Activated CD4-positive, alpha-beta T cell treated with anti-CD3 and anti-CD28 coated beads, Interleukin-2, amount 10 ng/mL, durations not matched to agents 7 days and 5 days (primary cell): ENCODE data around the gene MSLN. TPM values are rescaled to one million over a fixed set of nuclear protein-coding genes. Genes with fewer than 3 reads are reported as not detected.
A peak's percentile ranks its signal among the peaks of the same experiment; 100 is the strongest.

ENCODE experiments used
- CTCF ChIA-PET: fragments of 350-600 bp; sonication (Branson Sonifier 250); formaldehyde crosslinking; loops from one replicate; lab custom pipeline; 2021; ENCODE audit warnings: antibody characterized with exemption; lab: Charles Lee
- POLR2A ChIA-PET: fragments of 350-600 bp; sonication (Branson Sonifier 250); formaldehyde crosslinking; loops from one replicate; lab custom pipeline; 2021; ENCODE audit warnings: antibody characterized with exemption; lab: Charles Lee
- DNase-seq: peaks from one replicate; pipeline ENCODE4 v3.0.0-alpha.2; 2020
- H3K27ac Mint-ChIP-seq: one replicate; pipeline ENCODE4 v1.8.0; 2021; ENCODE audit warnings: mild to moderate bottlenecking, moderate library complexity, mixed read lengths
- H3K27me3 Mint-ChIP-seq: one replicate; pipeline ENCODE4 v1.8.0; 2021; ENCODE audit warnings: mixed read lengths
- H3K36me3 Mint-ChIP-seq: one replicate; pipeline ENCODE4 v1.8.0; 2021; ENCODE audit warnings: low read depth, mixed read lengths
- H3K4me1 Mint-ChIP-seq: one replicate; pipeline ENCODE4 v1.8.0; 2021; ENCODE audit warnings: mixed read lengths
- H3K4me3 Mint-ChIP-seq: one replicate; pipeline ENCODE4 v1.8.0; 2021; ENCODE audit warnings: mild to moderate bottlenecking, moderate library complexity, mixed read lengths
- H3K9me3 Mint-ChIP-seq: one replicate; pipeline ENCODE4 v1.8.0; 2021; ENCODE audit warnings: mixed read lengths
- total RNA-seq, 2 experiments: library from RNA; stranded (reverse); gene quantifications; one replicate each; pipeline ENCODE4 v1.2.3, GENCODE V29; 2021

The MSLN gene
- total RNA-seq, 2 experiments from 2014 or later = not detected

DNA sequence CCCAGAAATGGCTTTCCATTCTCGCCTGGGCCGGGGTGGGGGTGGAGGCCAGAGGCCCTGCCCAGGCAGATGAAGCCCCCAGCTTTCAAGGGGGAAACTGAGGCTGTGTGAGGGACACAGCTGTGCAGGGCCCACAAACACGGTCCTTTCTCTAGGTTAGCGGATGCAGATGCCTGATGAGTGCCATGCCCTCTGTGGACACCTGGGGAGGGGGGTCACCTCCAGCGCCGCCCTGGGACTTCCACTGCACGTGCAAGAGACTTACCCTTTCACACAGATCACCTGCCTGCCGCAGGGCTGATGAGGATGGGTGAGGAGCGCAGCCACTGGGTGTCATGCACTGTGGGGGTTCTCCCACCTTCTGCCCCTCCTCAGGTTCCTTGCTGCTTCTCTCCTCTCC lies 42.1 kb upstream of the MSLN start:
- Mint-ChIP-seq H3K4me3 (no peak overlapping the region), H3K4me1 (peaks cover 17% of the 10 kb centered on the region), H3K27ac (no peak overlapping the region), H3K9me3 (no peaks in the 10 kb centered on the region), H3K27me3 (peaks cover 16% of the 10 kb centered on the region), H3K36me3 (no peaks in the 10 kb centered on the region)
- DNase-seq = no peak
- CTCF ChIA-PET = no interaction called here
- POLR2A ChIA-PET = no interaction called here

DNA sequence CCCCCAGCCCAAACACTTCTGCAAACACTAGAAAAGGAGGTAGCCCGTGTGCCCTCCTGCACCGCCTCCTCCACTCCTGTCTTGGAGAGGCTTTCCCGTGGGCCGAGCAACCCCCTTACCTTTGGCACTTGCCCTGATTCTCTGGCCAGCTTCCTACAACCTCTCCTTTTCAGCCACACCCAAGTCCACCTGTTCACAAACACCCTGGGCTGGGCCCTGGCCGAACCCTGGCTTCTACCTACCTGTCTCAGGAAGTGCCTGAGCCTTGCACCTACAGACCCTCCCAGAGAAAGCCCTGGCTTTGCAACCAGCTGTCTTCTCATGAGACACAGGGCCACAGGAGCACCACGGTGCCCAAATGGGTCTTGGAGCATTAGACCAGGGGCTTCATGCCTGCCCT lies 41.6 kb upstream of the MSLN start:
- Mint-ChIP-seq H3K27me3 (peaks cover 12% of the 10 kb centered on the region), H3K9me3 (no peaks in the 10 kb centered on the region), H3K4me1 (peaks cover 16% of the 10 kb centered on the region), H3K4me3 (no peak overlapping the region), H3K36me3 (no peaks in the 10 kb centered on the region), H3K27ac (no peak overlapping the region)
- DNase-seq = no peak
- ChIA-PET CTCF (interaction anchor here (1.9 kb wide), 1 partner anchor 17 kb away, joined by 9 read pairs; no protein-coding TSS in a partner anchor), POLR2A (no interaction called here)

DNA sequence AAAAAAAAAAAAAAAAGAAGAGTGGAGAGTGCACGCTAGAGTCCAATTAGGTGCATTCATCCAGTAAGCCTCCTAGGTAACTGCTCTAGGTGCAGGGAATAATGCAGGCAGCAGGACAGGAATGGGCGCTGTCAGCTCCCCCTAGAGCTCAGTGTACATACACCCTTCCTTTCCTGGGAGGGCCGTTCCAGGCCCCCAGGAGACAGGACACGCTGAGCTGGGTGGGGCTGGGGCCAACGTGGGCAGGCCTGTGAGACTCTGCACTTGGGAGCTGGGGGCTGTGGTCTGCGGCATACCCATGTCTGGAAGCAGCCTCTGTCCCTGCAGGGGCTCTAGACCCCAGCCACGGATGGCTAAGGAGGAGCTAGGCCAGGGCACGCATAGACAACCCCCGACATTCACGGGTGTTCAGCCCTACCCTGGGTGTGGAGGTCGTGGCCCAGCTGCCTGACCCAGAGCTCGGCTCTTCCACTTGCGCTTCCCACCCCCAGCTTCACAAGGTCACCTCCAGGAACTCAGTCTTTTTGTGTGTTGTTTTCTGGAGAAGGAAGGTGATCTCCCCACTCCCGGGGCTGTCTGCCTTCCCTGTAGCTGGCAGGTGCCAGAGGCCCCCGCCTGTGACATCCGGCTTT lies 40.6 kb upstream of the MSLN start:
- DNase-seq = no peak
- peaks cover 10% of the 10 kb centered on the region for H3K27me3 Mint-ChIP-seq
- peak overlapping the region; percentile 76 for H3K27ac Mint-ChIP-seq
- H3K4me3 Mint-ChIP-seq = peak overlapping the region; percentile 68
- POLR2A ChIA-PET = interaction anchor here (1.0 kb wide), 1 partner anchor 84 kb away, joined by 3 read pairs; the partner anchor contains the start of gene METTL26
- peaks cover 14% of the 10 kb centered on the region for H3K4me1 Mint-ChIP-seq
- H3K9me3 Mint-ChIP-seq = no peaks in the 10 kb centered on the region
- CTCF ChIA-PET = interaction anchor here (0.6 to 2.2 kb wide), 5 partner anchors 8 to 897 kb away, joined by 3 to 9 read pairs (median 5); partner anchors contain the start of gene CIAO3
- no peaks in the 10 kb centered on the region for H3K36me3 Mint-ChIP-seq

DNA sequence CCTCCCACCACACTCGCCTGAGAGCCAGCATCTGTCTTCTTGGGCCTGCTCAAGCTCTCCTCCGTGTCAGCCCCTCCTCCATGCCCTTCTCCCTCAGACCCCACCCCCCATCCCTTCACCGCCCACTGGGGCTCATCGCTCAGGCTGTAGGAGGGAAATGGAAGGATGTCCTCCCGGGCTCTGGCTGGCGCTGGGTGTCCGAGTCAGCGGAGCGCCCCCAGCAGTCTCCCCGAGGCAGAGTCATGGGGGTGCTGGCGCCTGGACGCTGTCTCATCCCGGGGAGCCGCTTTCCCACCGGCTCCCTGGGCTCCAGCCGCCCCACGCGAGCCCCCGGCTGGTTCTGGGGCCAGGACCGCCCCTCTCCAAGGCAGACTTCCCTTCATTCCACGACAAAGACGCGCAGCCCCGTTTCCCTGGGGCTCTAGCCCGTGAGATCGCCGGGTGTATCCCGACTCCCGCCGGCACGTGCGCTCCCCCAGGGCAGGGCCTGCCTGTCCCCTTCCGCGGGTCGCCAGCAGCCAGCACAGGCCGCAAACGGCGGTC lies 40.0 kb upstream of the MSLN start:
- ChIA-PET CTCF (interaction anchor here (0.6 to 2.2 kb wide), 7 partner anchors 8 to 896 kb away, joined by 3 to 9 read pairs (median 5); partner anchors contain the start of genes CHTF18, CIAO3 and RPUSD1), POLR2A (interaction anchor here (1.0 kb wide), 1 partner anchor 84 kb away, joined by 3 read pairs; the partner anchor contains the start of gene METTL26)
- peak overlapping the region; percentile 68 for H3K4me3 Mint-ChIP-seq
- peak overlapping the region; percentile 76 for H3K27ac Mint-ChIP-seq
- H3K36me3 Mint-ChIP-seq = no peaks in the 10 kb centered on the region
- H3K27me3 Mint-ChIP-seq = peaks cover 10% of the 10 kb centered on the region
- DNase-seq = peak; percentile 39
- peaks cover 14% of the 10 kb centered on the region for H3K4me1 Mint-ChIP-seq
- H3K9me3 Mint-ChIP-seq = no peaks in the 10 kb centered on the region

DNA sequence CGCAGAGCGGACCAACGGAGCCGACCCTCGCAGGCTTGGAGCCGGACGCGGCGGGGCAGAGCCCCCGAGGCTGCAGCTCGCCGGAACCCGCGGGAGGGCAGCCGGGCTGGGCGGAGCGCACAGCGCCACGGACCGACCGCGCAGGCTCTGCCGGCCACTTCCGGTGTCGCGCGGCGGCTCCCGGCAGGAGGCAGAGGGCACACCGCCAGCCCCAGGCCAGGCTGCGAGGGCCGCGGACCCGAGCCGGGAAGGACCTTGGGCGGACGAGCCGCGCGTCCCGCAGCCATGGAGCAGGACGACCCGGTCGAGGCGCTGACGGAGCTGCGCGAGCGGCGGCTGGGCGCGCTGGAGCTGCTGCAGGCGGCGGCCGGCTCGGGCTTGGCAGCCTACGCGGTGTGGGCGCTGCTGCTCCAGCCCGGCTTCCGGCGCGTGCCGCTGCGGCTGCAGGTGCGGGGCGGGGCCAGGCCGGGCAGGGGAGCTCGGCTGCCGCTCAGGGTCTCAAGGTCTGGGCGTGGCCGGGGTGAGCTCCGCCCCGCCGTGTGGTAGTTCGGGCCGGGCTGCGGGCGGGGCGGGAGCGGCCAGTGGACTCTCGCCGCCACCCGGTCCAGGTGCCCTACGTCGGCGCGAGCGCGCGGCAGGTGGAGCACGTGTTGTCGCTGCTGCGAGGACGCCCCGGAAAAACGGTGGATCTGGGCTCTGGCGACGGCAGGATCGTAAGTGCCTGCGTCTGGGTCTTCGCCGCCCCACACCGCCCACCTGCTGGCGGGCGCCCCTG lies 39.4 kb upstream of the MSLN start, which contains the start of gene ANTKMT:
Gene ANTKMT, plus strand, starts transcription at position 157 of the 775 bp plus-strand sequence. Its CDS starts 129 bp downstream, at position 286.
- DNase-seq = peak; percentile 68
- Mint-ChIP-seq H3K27ac (peak within 1 kb of the TSS; percentile 76), H3K4me3 (peak within 1 kb of the TSS; percentile 68), H3K4me1 (peaks cover 14% of the 10 kb centered on the region), H3K27me3 (peaks cover 6% of the 10 kb centered on the region), H3K9me3 (no peaks in the 10 kb centered on the region), H3K36me3 (no peaks in the 10 kb centered on the region)
- CTCF ChIA-PET = interaction anchor here (0.6 to 2.2 kb wide), 7 partner anchors 9 to 895 kb away, joined by 3 to 9 read pairs (median 4); partner anchors contain the start of genes CHTF18, CIAO3 and RPUSD1
- POLR2A ChIA-PET = interaction anchor here (0.8 to 1.1 kb wide), 3 partner anchors 26 to 85 kb away, joined by 3 to 4 read pairs (median 3); partner anchors contain the start of gene METTL26

DNA sequence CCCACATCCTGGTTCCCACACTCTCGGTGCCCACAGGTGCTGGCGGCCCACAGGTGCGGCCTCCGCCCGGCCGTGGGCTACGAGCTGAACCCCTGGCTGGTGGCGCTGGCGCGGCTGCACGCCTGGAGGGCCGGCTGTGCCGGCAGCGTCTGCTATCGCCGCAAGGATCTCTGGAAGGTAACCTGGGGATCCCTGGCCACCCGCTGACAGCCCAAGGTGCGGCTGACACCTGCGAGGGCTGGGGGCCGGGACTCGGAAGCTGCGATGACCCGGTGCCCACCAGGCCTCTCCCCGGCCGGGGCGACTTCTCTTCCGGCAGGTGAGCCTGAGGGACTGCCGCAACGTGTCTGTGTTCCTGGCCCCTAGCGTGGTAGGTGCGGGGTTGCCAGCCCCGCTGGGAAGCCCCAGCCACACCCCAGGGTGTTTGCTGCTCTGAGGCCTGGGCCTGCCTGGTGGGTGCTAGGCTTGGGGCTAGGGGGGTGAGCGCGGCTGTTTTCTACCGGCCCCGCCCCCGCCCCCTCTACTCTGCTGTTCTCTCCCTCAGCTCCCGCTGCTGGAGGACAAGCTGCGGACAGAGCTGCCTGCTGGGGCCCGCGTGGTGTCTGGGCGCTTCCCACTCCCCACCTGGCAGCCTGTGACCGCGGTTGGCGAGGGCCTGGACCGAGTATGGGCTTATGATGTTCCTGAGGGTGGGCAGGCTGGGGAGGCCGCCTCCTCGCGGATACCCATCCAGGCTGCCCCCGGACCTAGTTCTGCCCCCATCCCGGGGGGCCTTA lies 38.6 kb upstream of the MSLN start:
- no peaks in the 10 kb centered on the region for H3K9me3 Mint-ChIP-seq
- POLR2A ChIA-PET = interaction anchor here (0.5 to 1.1 kb wide), 3 partner anchors 27 to 1328 kb away, joined by 3 to 6 read pairs (median 4); no protein-coding TSS in a partner anchor
- H3K36me3 Mint-ChIP-seq = no peaks in the 10 kb centered on the region
- CTCF ChIA-PET = interaction anchor here (0.7 to 2.2 kb wide), 8 partner anchors 8 to 66 kb away, joined by 3 to 9 read pairs (median 4); partner anchors contain the start of genes CHTF18, CIAO3 and RPUSD1
- H3K4me1 Mint-ChIP-seq = peaks cover 12% of the 10 kb centered on the region
- no peak overlapping the region for H3K27ac Mint-ChIP-seq
- peak overlapping the region; percentile 32 for H3K4me3 Mint-ChIP-seq
- DNase-seq = no peak
- H3K27me3 Mint-ChIP-seq = peaks cover 2% of the 10 kb centered on the region

DNA sequence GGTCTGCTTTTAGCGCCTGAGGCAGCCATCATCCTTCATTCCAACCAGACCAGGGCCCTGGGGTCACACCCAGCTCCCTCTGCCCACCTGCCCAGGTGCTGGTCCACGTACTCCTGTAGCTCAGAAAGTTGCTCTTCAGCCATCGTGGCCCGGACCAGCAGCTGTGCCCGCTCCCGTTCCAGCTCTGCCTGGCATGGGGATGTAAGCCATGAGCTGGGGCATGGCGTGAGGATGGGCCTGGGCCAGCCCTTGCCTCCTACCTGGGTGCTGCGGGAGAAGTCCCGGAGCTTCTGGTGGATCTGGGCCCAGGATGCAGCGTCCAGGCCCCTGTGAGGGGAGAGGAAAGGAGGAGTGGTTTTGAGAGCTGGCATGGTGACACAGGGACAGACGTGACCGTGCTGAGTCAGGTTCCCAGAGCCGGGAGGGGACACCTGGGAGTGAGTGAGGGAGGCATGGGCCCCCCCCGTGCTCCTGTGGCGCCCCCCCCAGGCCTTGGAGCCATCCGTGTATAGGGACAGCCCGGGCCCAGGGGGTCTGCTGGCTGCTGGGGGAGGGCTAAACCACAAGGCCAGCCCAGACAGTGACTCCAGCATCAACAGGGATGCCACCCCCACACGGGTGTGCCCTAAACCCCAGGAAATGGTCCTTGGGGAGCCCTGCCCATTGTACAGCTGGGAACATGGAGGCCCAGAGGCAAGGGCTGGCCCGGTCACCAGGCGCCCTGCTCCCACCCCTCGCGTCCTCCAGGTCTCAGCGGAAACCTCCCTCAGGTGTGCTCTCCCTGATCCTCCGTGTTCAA lies 37.5 kb upstream of the MSLN start:
- Mint-ChIP-seq H3K4me3 (no peak overlapping the region), H3K27me3 (peaks cover 2% of the 10 kb centered on the region), H3K4me1 (peaks cover 12% of the 10 kb centered on the region), H3K9me3 (no peaks in the 10 kb centered on the region), H3K36me3 (no peaks in the 10 kb centered on the region), H3K27ac (peak overlapping the region; percentile 19)
- POLR2A ChIA-PET = no interaction called here
- CTCF ChIA-PET = interaction anchor here (0.7 to 2.1 kb wide), 3 partner anchors 9 to 28 kb away, joined by 3 to 8 read pairs (median 4); partner anchors contain the start of gene CIAO3
- no peak for DNase-seq

DNA sequence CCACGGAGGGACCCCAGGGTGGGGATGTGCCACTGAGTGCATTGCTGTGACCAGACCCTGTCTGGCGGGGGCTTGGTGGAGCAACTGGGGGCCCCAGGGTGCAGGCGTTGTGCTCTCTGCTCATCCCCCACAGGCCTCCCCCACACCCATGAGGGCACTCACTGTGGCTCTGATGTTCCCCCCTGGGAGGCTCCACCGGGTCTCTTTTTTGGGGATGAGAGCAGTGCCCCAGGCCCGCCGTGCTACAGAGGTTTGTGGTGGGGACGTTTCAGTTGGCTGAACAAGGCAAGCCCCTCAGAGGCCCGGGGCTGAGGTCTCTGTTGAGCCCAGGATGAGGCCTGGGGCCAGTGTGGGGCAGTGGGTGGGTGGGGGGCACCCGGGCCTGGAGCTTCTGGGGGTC lies 36.8 kb upstream of the MSLN start:
- no peaks in the 10 kb centered on the region for H3K36me3 Mint-ChIP-seq
- no peak for DNase-seq
- ChIA-PET POLR2A (no interaction called here), CTCF (interaction anchor here (0.5 to 2.1 kb wide), 5 partner anchors 12 to 27 kb away, joined by 3 to 8 read pairs (median 4); partner anchors contain the start of gene CIAO3)
- no peak overlapping the region for H3K4me3 Mint-ChIP-seq
- no peaks in the 10 kb centered on the region for H3K9me3 Mint-ChIP-seq
- peaks cover 12% of the 10 kb centered on the region for H3K4me1 Mint-ChIP-seq
- H3K27me3 Mint-ChIP-seq = peaks cover 1% of the 10 kb centered on the region
- no peak overlapping the region for H3K27ac Mint-ChIP-seq

DNA sequence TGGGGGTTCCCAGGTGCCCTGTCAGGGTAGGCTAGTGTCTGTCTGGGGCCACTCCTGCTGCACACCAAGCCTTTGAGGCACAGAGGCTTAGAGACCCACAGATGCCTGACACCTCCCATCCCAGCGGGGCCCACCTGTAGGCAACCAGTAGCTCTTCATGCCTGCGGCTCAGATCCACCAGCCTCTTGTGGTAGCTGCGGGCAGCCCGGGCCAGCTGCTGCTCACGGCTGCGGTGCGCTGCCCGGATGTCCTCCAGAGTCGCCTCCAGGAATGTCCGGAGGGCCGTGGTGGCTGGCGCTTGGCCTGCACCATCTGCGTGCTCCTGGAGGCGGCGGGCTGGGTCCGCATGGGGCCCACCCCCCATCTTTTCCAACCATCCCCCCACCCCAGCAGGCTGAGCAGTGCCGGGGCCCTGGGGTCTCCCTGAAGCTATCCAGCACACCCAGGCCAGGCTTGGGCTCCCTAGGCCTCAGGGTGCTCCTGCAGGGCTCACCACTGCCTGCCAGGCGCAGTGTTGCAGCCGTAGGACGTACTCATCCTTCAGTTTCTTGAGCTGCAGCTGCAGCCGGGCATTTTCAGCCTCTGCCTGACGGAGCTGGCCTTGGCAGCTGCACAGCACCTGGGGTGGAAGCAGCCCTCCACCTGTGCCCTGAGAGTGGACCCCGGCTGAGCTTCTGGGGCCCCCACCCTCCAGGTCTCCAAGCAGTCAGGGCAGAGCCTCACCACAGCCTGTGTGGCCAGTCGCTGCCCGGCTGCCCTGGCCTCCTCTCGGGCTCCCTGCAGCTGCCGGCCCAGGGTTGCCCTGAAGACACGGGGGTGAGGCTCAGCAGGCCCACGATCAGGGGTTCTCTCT lies 36.1 kb upstream of the MSLN start:
- Mint-ChIP-seq H3K27me3 (no peaks in the 10 kb centered on the region), H3K27ac (no peak overlapping the region), H3K4me1 (peaks cover 12% of the 10 kb centered on the region), H3K9me3 (no peaks in the 10 kb centered on the region), H3K4me3 (no peak overlapping the region), H3K36me3 (no peaks in the 10 kb centered on the region)
- ChIA-PET POLR2A (no interaction called here), CTCF (interaction anchor here (0.5 to 2.3 kb wide), 7 partner anchors 12 to 268 kb away, joined by 3 to 14 read pairs (median 4); partner anchors contain the start of gene CIAO3)
- no peak for DNase-seq

DNA sequence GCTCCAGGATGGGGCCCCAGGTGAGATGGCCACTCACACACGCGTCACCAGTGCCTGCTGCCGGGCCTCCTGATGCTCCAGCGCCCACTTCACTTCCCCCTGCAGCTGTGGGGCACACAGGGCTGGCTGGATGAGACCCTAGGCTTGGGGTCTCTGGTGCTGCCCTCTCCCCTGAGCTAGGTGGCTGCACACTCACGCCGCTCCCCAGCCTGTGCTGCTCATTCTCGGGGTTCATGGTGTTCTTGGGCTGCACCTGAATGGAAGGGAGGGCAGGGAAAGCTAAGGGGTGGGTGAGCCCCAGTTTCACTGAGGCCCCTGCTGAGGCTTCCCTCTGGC lies 35.5 kb upstream of the MSLN start:
- Mint-ChIP-seq H3K27ac (no peak overlapping the region), H3K4me1 (peaks cover 9% of the 10 kb centered on the region), H3K36me3 (no peaks in the 10 kb centered on the region), H3K4me3 (no peak overlapping the region), H3K27me3 (no peaks in the 10 kb centered on the region), H3K9me3 (no peaks in the 10 kb centered on the region)
- POLR2A ChIA-PET = no interaction called here
- CTCF ChIA-PET = interaction anchor here (0.5 to 2.3 kb wide), 4 partner anchors 12 to 268 kb away, joined by 3 to 14 read pairs (median 6); partner anchors contain the start of gene CIAO3
- DNase-seq = no peak
